Fibroblast of lung (primary cell): ENCODE results near the gene ASXL1. TPM values are rescaled to one million over a fixed set of nuclear protein-coding genes. Genes with fewer than 3 reads are reported as not detected.

Experiments used
- DNase-seq, 2 donors: peaks; one replicate each; pipeline versions ENCODE4 v3.0.0 to v3.0.0-alpha.2; 2010; ENCODE audit warnings: low read depth in 2 of 2
- H2AFZ ChIP-seq: 2 replicates; pipeline ENCODE4 v1.5.1; 2012; ENCODE audit warnings: low read length, control low read depth, inconsistent platforms
- H3K27ac ChIP-seq: 2 replicates; pipeline ENCODE4 v1.5.1; 2011; ENCODE audit warnings: low read length, control low read depth; ENCODE audit not compliant: insufficient read depth
- H3K27me3 ChIP-seq: 2 replicates; pipeline ENCODE4 v1.5.1; 2011; ENCODE audit warnings: mild to moderate bottlenecking, low read length; ENCODE audit not compliant: control insufficient read depth, insufficient read depth
- H3K36me3 ChIP-seq: 2 replicates; pipeline ENCODE4 v1.5.1; 2011; ENCODE audit warnings: low read length; ENCODE audit not compliant: control insufficient read depth, insufficient read depth
- H3K4me1 ChIP-seq: 2 replicates; pipeline ENCODE4 v1.5.1; 2011; ENCODE audit warnings: low read length; ENCODE audit not compliant: control insufficient read depth, insufficient read depth; ENCODE audit errors: extremely low read depth
- H3K4me2 ChIP-seq: 2 replicates; pipeline ENCODE4 v1.5.1; 2011; ENCODE audit warnings: low read length, control low read depth; ENCODE audit not compliant: insufficient read depth; ENCODE audit errors: extremely low read depth
- H3K4me3 ChIP-seq, 4 experiments: fragments of 200-600 bp in 1 of 4; sonication (generic) in 1 of 4; replicated peaks in 1 of 4; 2 replicates each; pipeline ENCODE4 v1.5.1; 2011 to 2016; ENCODE audit warnings: low read length in 4 of 4, low read depth in 3 of 4, mild to moderate bottlenecking in 3 of 4, control low read depth in 2 of 4, inconsistent platforms in 1 of 4, mixed read lengths in 1 of 4; ENCODE audit not compliant: insufficient read depth in 1 of 4; ENCODE audit errors: control extremely low read depth in 1 of 4
- H3K79me2 ChIP-seq: 2 replicates; pipeline ENCODE4 v1.5.1; 2012; ENCODE audit warnings: mild to moderate bottlenecking, low read length, inconsistent platforms; ENCODE audit not compliant: control insufficient read depth, insufficient read depth
- H3K9ac ChIP-seq: 2 replicates; pipeline ENCODE4 v1.5.1; 2011; ENCODE audit warnings: mild to moderate bottlenecking, low read length, control low read depth; ENCODE audit not compliant: insufficient read depth
- H3K9me3 ChIP-seq: 2 replicates; pipeline ENCODE4 v1.5.1; 2012; ENCODE audit warnings: low read depth, low read length; ENCODE audit not compliant: control insufficient read depth, insufficient read depth
- H4K20me1 ChIP-seq: 2 replicates; pipeline ENCODE4 v1.5.1; 2011; ENCODE audit warnings: low read length; ENCODE audit not compliant: control insufficient read depth, insufficient read depth; ENCODE audit errors: extremely low read depth
- CTCF ChIP-seq, 2 donors: IDR thresholded peaks in 1 of 2; conservative IDR thresholded peaks in 1 of 2; 1 replicate in 1 of 2; 2 replicates in 1 of 2; pipeline ENCODE4 v1.5.1; 2011 to 2012; ENCODE audit warnings: low read length in 2 of 2, control low read depth in 1 of 2, inconsistent platforms in 1 of 2, low read depth in 1 of 2, mild to moderate bottlenecking in 1 of 2
- EZH2 ChIP-seq: IDR thresholded peaks from 2 replicates; pipeline ENCODE4 v1.5.1; 2012; ENCODE audit warnings: low read length, control low read depth, mild to moderate bottlenecking; ENCODE audit errors: missing control alignments
- polyA plus RNA-seq, 2 donors: library from polyadenylated mRNA; depleted of rRNA in 1 of 2; stranded (reverse) in 1 of 2; unstranded in 1 of 2; fragments of >200 nt; gene quantifications; 2 replicates each; pipeline ENCODE4 v1.2.1, GENCODE V29; 2011 to 2012; ENCODE audit warnings: missing spikeins in 1 of 2
- total RNA-seq: library from RNA; depleted of rRNA; stranded (reverse); fragments of >200 nt; gene quantifications from 2 replicates; pipeline ENCODE4 v1.2.1, GENCODE V29; 2014

ASXL1 gene
- total and polyA plus RNA-seq, 2 donors (not counting 1 experiment from before 2014, with no cell fraction given) = 38.0 to 41.1 TPM

- no peak overlapping the region for H3K9ac ChIP-seq
- H3K9me3 ChIP-seq = no peaks in the 10 kb centered on the region
- peak overlapping the region; percentile 64 for H3K4me2 ChIP-seq
- H3K4me3 ChIP-seq = peak overlapping the region; percentile 11 to 42 (median 23)
- peaks cover 1% of the 10 kb centered on the region for H4K20me1 ChIP-seq
- peaks cover 2% of the 10 kb centered on the region for H3K36me3 ChIP-seq
- peak in 1 of 2 donors; percentile 12 for DNase-seq
- H2AFZ ChIP-seq = no peak overlapping the region
- peaks cover 6% of the 10 kb centered on the region for H3K4me1 ChIP-seq
- no peaks in the 10 kb centered on the region for H3K27me3 ChIP-seq
- H3K27ac ChIP-seq = no peak overlapping the region
- H3K79me2 ChIP-seq = peaks cover 55% of the 10 kb centered on the region
- TF ChIP-seq CTCF (conservative IDR thresholded peaks at IDR 0.05 in 1 of 2, IDR thresholded peaks at IDR 0.05 in 1 of 2; ENCODE audit: low read depth in 1 of 2, low read length in 2 of 2) (no peak), EZH2 (no peak)
Observed at GRCh38 chr20:32385541-32385940, 27.4 kb downstream of the ASXL1 start.

- Histone ChIP-seq H3K27ac (no peak overlapping the region), H2AFZ (no peak overlapping the region), H3K36me3 (peaks cover 2% of the 10 kb centered on the region), H3K4me2 (peak overlapping the region; percentile 64), H3K79me2 (peaks cover 56% of the 10 kb centered on the region), H4K20me1 (peaks cover 1% of the 10 kb centered on the region), H3K4me3 (peak overlapping the region in 1 of 4 experiments; percentile 42), H3K9ac (no peak overlapping the region), H3K27me3 (no peaks in the 10 kb centered on the region), H3K9me3 (no peaks in the 10 kb centered on the region), H3K4me1 (peaks cover 6% of the 10 kb centered on the region)
- DNase-seq = peak; percentile 5 to 7
- TF ChIP-seq EZH2 (no peak), CTCF (conservative IDR thresholded peaks at IDR 0.05 in 1 of 2, IDR thresholded peaks at IDR 0.05 in 1 of 2; ENCODE audit: low read depth in 1 of 2, low read length in 2 of 2) (no peak)
Observed at GRCh38 chr20:32386091-32386490, 28.0 kb downstream of the ASXL1 start.

- peaks cover 6% of the 10 kb centered on the region for H3K4me1 ChIP-seq
- H4K20me1 ChIP-seq = peaks cover 1% of the 10 kb centered on the region
Observed at GRCh38 chr20:32387252-32387651, 29.1 kb downstream of the ASXL1 start.

More at GRCh38 chr20:32387252-32387651, 29.1 kb downstream of the ASXL1 start:
- Histone ChIP-seq H3K27ac (no peak overlapping the region), H3K4me3 (no peak overlapping the region), H3K36me3 (peaks cover 2% of the 10 kb centered on the region), H3K4me2 (no peak overlapping the region), H3K9me3 (no peaks in the 10 kb centered on the region), H2AFZ (no peak overlapping the region), H3K79me2 (peaks cover 61% of the 10 kb centered on the region), H3K9ac (no peak overlapping the region), H3K27me3 (no peaks in the 10 kb centered on the region)
- DNase-seq = peak in 1 of 2 donors; percentile 81
- TF ChIP-seq CTCF (conservative IDR thresholded peaks at IDR 0.05 in 1 of 2, IDR thresholded peaks at IDR 0.05 in 1 of 2; ENCODE audit: low read depth in 1 of 2, low read length in 2 of 2) = no peak
- TF ChIP-seq EZH2 = no peak
